Measurements from ENCODE around the gene PKDCC.
"Not testable (repeated sequence)": the region's sequence is repeated elsewhere in the genome, so short reads cannot be mapped to it uniquely, and the experiment has no call there.

The PKDCC gene

DNA sequence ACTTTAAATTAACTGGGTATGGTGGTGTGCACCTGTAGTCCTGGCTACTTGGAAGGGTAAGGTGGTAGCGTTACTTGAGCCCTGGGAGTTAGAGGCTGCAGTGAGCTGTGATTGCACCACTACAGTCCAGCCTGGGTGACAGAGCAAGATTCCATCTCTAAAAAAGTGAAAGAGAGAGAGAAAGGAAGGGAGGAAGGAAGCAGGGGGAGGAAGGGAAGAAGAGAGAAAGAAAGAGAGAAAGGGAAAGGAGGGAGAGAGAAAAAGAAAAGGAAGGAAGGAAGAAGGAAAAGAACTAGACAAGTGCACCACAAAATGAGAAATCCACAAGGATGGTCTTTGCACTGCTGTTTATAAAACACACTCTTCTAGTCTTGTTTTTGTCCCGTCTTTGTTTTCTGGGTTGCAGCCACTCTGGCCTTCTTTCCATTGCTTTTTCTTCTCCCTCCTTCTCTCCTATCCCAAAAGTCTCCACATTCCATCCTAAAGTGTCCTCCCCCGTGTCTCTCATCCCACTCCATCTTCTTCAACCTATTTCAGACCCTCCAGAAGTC is 32.0 kb downstream of the PKDCC start:
- H3K4me3 ChIP-seq (ENCODE audit: low read depth, low read length): no peak overlapping the region
- no peak for DNase-seq (ENCODE audit: low read depth)

DNA sequence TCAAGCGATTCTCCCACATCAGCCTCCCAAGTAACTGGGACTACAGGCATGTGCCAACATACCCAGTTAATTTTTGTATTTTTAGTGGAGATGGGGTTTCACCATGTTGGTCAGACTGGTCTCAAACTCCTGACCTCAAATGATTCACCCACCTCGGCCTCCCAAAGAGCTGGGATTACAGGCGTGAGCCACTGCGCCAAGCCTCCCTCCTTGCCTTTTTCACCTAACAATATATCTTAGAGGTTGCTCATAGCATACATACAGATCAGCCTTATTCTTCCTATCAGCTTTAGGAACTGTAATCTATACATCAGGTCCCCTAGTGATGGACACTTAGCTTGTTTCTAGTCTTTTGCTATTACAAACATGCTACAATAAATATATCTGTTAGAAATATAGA is 33.3 kb downstream of the PKDCC start:
- H3K4me3 ChIP-seq (ENCODE audit: low read depth, low read length); DNase-seq (ENCODE audit: low read depth): not testable (repeated sequence)

DNA sequence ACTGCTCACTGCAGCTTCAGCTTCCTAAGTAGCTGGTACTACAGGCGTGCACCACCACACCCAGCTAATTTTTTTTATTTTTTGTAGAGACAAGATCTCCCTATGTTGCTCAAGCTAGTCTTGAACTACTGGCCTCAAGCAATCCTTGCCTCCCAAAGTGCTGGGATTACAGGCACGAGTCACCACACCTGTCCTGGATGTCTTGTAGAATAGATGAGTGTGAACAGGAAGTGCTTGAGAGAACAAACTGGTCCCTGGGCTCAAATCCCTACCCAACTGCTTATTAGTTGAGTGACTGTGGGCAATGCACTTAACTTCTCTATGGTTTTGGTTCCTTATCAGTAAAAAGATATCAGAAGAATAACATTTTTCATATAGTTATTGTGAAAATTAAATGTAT is 34.2 kb downstream of the PKDCC start:
- no peak for DNase-seq (ENCODE audit: low read depth)
- H3K4me3 ChIP-seq (ENCODE audit: low read depth, low read length): no peak overlapping the region

DNA sequence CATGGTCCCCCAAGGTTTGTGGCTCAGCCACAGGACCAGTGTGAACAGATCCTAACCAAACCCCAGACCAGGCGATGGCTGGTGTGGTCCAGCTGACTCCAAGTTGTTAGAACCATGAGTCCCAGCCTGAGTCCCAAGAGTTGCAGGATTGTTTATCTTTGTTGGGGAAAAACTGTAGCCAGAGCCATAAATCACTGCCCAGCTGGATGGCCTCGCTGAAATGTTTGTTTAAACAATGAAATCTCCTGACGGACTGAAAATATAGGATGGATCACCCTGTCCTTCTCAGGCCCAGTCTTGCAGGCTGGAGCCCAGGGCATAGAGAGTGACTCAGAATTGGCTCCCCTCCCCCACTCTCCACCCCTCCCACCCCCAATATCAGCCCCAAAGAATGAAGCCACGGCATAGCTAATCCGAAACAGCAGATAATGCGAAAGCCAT is 36.4 kb downstream of the PKDCC start:
- peak; percentile 93 for DNase-seq (ENCODE audit: low read depth)
- H3K4me3 ChIP-seq (ENCODE audit: low read depth, low read length): no peak overlapping the region

DNA sequence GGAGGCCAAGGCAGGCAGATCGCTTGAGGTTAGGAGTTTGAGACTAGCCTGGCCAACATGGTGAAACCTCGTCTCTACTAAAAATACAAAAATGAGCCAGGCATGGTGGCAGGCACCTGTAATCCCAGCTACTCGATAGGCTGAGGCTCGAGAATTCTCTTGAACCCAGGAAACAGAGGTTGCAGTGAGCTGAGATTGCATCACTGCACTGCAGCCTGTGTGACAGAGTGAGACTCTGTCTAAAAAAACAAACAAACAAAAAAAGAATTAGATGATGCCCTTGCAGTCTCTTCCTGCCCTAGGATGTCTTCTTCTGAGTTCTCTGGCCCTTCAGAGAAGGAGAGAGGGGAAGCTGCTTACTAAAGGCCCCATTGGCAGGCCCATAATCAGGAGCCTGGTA is 37.2 kb downstream of the PKDCC start:
- DNase-seq (ENCODE audit: low read depth); H3K4me3 ChIP-seq (ENCODE audit: low read depth, low read length): not testable (repeated sequence)

DNA sequence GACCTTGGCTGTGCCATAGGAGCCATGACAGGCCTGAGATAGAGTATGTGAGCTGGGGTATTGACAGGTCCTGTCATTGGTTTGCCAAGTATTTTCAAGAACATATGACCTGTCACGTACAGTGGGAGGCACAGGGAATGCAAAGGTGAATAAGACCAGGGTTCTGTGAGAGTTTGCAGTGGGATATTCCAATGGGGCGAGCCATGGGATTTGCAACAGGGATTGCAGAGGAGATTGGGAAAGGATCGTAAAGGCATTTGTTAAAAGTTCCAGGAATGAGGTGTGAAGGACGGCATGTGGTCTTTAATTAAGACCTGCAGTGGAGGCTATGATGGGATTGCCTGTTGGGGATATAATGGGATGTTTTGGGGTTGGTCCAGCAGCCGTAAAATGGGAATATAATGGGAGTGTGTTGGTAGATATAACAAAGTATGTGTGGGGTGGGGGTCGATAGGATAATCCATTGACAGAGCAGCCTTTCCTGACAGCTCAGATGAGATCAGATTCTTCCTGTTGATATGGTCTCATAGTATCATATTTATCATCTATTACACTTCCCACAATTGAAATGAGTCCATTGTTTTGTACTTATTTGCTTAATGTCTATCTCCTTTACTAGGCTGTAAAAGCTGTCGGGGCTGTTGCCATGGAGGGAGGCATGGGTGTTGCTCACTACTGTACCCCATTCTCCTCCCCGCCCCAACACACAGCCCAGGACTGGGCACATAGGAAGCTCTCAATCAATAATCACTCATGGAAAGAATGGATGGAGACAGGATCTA is 38.1 kb downstream of the PKDCC start:
- no peak overlapping the region for H3K4me3 ChIP-seq (ENCODE audit: low read depth, low read length)
- no peak for DNase-seq (ENCODE audit: low read depth)

DNA sequence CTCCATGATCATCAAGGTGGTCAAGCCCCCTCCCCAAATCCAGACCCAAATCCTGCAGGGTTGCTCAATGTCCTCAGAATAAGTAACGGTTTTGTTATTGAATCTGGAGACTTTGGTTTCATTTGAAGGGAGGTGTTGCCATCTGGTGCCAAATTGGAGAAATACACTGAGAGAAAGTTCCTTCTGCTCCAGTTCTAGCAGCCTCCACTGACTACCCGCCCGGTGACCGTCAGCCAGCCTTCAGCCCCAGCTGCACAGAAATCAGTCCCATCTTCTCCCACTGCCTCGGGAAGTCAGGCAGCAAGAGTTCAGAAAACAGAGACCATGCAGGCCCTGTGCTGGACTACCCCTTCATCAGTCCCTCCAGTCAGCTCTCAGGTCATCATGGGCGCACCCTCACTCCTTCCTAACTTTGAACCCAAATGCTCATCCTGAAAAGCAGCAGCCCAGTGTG is 38.7 kb downstream of the PKDCC start:
- no peak for DNase-seq (ENCODE audit: low read depth)

DNA sequence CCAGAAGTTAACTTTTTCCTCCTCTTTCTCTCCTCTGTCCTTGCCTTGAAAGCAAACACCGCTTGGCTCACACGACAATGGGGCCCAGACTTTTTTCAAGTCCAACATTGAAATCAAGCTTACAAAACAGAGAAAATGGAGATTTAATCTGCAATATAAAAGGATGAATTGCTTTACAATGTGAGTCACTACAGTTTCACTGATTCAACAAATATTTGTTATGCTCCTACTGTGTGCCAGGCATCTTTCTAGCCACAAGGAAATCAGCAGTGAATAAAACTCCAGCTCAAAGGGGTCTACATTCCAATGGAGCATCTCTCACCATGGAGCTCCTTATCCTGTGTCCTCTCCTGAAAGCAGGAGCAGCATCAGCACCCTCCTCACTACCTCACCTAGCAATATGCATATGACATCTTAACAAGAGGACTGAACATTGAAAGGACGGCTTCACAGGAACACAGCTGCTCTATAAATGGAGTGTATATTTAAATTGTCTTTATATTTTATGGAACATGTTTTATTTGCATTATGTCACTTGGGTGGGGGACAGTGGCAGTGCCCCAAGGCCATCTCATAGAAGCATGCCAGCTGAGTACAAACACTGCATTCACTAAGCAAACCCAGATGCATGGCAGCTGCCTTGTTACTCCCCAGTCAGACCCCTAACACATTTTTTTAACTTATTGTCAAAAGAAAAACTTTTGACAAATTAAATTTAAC is 39.5 kb downstream of the PKDCC start:
- H3K4me3 ChIP-seq (ENCODE audit: low read depth, low read length): no peak overlapping the region
- no peak for DNase-seq (ENCODE audit: low read depth)

More for the DNA sequence above, 38.7 kb downstream of the PKDCC start:
- no peak overlapping the region for H3K4me3 ChIP-seq (ENCODE audit: low read depth, low read length)

DNA sequence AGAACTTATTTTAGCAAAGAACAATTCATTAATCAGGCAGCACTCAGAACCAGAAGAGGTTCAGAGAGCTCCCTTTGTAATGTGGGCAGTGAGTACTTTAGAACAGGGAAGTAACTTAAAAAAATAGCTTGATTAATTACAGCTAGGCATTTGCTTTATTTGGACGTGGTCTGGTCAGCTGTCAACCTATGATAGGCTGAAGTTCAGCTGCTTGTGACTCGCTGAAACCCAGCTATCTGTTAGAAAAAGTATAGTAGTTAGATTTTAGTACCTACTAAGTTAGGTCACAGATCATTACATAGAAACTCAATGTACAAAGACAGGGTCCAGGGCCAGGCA is 40.0 kb downstream of the PKDCC start:
- no peak for DNase-seq (ENCODE audit: low read depth)
- no peak overlapping the region for H3K4me3 ChIP-seq (ENCODE audit: low read depth, low read length)

DNA sequence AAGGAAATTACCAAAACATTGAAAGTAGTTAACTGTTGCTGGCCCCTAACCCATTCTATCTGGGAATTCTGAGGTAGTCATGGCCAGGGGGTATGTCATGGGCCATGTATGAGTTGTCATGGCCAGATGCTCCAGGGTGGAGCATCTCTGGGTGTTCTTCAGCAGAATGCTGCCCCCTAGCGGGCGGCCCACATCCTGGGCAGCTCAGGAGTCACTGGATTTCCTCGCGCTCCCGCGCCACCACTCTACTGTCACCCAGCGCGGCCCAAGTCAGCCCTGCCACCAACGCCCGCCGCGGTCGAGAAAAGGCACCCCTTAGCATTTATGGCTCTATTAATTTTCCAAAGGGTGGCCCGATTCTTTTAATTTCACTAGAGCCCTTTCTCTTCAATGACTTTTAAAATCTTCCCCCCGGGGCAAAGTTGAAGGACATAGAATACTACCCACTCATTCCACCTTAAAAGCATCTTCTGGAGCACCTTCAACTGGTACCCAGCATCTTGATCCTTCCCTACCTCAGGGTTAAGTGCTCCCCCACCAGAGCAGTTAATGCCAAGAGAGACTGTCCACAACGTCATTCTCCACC is 41.6 kb downstream of the PKDCC start:
- DNase-seq (ENCODE audit: low read depth): no peak
- H3K4me3 ChIP-seq (ENCODE audit: low read depth, low read length): no peak overlapping the region

DNA sequence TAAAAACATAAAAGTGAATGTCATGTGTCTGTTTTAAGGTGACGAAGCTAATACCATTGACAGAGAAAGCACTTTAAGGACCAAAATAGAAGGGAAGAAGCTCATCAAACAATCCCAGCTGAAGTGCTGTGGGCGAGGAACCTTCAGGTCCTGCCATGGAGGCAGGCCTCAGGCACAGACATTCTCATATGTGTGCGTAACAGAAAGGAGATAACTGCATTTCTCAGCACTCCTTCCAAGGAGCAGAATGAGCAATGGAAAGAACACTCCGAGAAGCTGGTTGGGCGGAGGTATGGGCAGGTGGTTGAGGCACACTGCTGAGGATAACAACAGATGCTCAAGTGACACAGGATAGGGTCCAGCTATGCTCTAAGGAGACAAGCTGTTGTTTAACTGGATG is 42.4 kb downstream of the PKDCC start:
- H3K4me3 ChIP-seq (ENCODE audit: low read depth, low read length): no peak overlapping the region
- DNase-seq (ENCODE audit: low read depth): no peak

DNA sequence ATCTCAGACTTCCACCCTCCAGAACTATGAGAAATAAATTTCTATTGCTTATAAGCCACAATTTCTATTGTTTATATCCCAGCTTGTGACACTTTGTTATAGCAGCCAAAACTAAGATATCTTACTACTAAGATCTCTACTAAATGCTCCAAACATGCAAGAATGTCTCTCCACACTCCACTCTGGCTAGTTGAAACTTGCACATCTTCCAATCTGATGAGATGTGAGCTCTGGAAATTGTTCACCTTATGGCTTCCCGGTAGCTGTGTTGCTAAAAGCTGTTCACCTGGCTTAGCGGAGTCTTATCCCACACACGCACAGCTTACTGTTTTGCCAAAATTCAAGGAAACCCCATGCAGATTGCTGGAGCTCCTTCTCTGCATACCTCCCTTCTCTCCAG is 43.9 kb downstream of the PKDCC start:
- H3K4me3 ChIP-seq (ENCODE audit: low read depth, low read length): no peak overlapping the region
- DNase-seq (ENCODE audit: low read depth): no peak

DNA sequence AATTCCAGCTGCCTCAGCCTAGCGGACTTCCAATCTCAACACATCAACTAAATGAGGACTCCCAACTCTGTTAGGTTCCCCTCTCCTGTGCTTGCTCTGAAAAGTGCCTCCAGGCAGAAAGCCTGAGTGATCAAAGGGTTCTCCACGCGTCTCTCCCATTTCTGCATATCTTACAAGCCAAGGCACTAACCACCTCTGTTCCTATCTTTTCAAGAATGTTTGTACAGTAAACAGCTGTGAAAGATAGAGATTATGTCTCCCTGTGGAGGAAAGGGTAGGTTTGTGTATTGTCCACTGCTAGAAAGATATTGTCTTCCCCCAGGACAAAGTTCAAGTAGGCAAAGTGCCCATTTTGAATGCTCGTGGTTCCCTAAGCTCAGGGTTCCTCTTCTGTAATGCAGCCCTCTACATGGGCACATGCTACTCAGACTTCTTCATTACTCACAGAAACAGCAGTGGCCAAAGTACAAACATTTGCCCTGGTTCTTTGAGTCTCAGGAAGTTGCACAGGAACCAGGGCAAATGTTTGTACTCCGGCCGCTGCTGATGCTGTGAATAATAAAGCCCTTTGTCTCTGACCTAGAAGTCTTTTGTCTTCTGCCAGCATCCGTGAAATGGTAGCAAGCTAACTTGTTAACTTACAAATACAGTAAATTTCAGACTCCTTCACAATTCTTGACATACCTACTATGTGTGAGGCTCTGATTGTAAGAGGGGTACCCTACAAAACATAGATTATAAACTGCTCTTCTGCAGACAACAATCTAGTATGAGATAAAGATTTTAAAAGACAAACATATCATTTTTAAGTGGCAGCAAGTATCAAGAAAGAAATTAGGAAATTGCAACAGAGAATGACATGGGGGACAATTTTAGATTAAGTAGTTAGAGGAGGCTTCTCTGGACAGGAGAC is 44.5 kb downstream of the PKDCC start:
- no peak overlapping the region for H3K4me3 ChIP-seq (ENCODE audit: low read depth, low read length)
- no peak for DNase-seq (ENCODE audit: low read depth)

DNA sequence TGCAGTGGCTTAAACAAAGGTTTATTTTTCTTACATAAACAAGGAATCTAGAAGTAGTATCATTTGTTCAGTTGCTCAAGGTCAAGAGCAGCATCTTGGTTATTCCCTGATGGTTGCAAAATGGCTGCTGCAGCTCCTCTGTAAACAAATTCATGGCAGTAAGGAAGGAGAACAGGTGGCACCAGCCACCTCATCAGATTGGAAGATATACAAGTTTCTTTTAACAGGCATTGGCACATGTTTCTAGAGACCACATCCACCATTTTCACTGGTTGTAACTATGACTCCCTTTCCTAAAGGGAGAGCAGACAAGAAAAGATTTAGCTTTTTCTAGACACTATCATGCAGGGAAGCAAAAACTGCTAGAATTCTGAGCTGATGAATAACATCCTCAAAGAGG is 46.3 kb downstream of the PKDCC start:
- no peak overlapping the region for H3K4me3 ChIP-seq (ENCODE audit: low read depth, low read length)
- DNase-seq (ENCODE audit: low read depth): no peak

DNA sequence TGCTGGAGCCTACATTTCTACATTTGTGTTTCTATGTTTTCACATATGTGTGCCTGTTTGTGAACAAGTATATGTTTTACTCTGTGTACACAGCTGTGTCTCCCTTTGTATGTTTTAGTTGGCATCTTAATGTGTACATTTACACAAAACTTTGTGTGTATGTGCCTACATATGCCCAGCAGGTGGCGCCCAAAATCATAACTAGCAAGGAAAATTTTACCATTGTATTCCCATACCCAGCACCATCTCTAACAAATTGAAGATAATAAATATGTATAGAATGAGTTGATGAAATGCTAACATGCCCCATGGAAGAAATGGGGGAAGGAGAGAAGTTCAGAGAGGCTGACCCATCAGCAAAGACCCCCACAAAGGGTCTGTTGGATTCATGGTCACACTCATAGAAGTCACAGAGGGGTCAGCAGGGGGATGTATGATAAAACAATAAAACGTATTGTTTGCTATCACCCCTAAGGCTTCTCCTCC is 48.1 kb downstream of the PKDCC start:
- DNase-seq (ENCODE audit: low read depth): no peak
- no peak overlapping the region for H3K4me3 ChIP-seq (ENCODE audit: low read depth, low read length)

DNA sequence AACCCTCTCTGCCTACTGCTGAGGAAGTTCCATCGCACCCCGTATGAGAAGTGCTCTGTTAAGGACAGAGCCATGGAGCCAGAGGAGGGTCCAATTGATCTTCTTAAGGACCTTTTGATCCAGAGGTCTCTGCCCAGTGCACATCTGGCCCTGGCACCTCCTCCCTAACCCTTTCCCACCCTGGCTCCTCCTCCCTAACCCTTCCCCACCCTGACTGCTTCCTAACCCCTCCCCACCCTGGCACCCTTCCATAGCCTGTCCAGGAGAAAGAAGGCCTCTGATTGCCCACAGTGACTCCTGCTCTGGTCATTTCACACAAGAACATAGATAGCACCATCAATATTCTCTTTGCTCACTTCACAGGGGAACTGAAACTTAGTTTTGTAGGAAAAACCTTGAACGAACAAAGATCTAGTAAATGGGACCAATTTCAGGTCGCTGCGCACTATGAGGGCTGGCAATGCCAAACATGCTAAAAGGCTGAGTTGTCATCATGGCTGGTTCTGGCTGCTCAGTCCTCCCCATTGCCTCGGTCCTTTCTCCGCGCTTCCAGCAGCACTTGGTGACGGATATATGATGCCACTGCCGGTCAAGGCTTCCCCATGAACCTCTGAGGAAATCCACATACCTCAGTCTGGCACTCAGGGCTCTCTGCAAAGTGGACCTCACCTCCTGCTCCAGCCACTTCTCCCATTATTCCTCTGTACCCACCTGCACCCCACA is 49.2 kb downstream of the PKDCC start:
- DNase-seq (ENCODE audit: low read depth): no peak
- H3K4me3 ChIP-seq (ENCODE audit: low read depth, low read length): no peak overlapping the region

DNA sequence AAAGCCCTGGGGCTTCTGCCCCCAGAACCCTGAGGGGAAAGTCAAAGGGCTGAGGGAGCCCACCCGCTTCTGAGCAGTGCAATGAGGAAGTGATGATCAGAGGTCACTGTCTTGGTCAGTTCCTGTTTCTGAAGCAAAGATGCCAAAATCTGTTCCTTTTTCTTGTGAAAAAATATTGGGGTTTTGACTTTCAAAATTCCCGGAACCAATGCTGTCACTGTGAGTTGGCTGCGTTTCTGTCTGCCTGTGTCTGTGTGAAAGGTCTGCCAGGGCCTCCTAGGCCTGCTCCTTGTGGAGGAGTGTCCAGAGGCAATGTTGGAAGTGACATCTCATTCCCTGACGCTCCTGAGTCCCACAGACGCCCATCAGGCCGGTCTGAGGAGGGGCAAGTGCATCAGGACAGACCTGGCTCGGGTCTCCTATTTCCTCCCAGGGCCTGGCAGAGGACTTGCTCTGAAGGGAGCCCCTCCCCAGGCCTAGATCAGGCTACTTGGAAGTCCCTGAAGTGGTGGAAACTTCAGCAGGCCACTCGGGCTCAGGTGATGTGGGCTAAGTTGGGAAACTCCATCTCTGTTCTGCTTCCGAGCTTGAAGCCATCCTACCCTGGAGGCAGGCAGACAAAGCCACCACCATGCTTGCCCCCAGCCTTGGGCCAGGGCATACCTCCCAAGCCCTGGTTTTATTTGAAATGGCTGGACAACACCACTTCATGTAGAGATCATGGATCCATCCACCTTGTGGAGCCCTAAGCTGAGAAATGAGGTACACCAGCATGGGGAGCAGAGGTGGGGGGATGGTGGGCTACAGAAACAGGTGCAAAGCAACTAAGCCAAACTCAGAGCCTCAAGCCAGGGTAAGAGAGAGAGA is 51.0 kb downstream of the PKDCC start:
- no peak for DNase-seq (ENCODE audit: low read depth)

More for the DNA sequence above, 51.0 kb downstream of the PKDCC start:
- no peak overlapping the region for H3K4me3 ChIP-seq (ENCODE audit: low read depth, low read length)

Measured in skeletal muscle cell (primary cell).